Inflammatory macrophage treated with lipopolysaccharide for 1 hour (primary cell): ENCODE measurements around the gene PHF20.
"Not testable (repeated sequence)": the region's sequence is repeated elsewhere in the genome, so short reads cannot be mapped to it uniquely, and the experiment has no call there.

Source experiments
- DNase-seq, 2 donors: peaks; one replicate each; pipeline ENCODE4 v3.0.0-alpha.2; 2020 to 2022

The PHF20 gene

DNA sequence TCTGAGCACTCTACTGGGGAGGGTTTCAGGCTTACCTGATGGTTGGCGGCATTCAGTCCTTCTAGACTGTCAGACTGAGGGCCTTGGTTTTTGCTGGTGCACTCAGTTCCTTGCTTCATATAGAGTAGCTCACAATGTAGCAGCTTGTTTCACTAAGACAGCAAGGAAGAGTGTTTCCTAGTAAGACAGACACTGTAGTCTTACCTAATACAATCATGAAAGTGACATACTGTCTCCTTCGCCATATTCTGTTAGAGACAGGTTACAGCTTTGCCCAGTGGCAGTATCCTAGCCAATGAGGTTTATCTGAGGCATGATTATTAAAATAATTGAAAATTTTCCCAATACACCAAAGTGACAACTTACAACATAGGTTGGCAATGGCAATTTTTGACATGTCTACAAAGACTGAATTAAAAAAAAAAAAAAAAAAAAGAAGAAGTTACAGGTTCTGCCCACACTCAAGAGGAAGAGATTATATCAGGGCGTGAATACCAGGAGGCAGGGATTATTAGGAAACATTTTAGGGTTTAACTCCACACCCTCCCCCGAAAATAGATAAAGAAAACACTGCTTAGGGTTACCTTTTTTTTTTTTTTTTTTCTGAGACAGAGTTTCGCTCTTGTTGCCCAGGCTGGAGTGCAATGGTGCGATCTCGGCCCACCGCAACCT is 115.7 kb downstream of the PHF20 start:
- DNase-seq: peak; percentile 20 to 31

DNA sequence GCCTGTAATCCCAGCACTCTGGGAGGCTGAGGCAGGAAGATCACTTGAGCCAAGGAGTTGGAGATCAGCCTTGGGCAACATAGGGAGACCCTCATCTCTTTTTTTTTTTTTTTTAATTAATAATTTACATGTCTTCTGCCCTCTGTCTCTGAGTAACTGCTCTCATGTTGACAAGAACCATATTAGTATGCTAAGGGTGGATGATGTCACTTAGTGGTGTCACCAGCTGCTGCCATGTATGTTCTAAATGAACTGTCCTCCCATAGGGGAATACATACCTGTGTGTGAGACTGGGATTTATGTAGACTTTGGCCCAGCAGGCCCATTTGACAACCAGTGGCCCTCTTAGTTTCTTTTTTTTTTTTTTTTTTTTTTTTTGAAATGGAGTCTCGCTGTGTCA is 116.8 kb downstream of the PHF20 start:
- DNase-seq: no peak

DNA sequence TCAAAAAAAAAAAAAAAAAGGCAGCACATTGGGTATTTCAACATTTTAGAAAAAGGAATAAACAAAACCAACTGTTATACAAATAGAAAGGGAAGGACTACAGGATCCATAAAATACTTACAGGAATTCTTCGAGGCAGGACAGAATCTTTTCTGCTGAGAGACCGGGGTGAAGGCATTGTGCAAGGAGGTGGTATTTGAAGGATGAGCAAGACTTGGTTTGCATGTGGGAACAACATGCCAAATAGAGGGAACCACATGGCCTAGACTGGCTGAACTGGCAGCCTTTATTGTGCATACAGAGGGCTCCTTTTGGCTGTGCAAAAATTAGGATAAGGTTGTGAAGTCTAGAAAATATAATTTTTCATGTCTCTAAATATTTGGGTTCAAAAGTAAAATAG is 119.6 kb downstream of the PHF20 start:
- DNase-seq: peak; percentile 24 to 33

DNA sequence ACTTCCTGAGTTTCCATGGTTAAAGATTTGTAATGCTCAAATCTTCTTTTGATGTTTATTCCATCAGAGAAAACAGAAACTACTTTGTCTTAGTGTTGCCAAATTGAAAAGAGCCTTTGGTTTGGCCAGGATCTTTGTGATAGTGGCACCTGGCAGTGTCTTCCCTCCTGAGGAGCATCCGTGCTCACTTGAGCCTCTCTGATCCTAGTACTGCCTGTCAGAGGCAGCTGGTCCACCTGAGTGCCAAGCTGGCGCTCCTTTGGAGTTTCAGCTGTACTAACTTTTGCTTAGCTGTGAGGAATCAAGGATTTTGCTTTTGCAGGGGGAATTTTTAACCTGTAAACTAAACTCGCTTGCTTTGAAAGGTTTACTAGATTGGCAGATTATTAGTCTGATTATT is 121.1 kb downstream of the PHF20 start:
- DNase-seq: no peak

DNA sequence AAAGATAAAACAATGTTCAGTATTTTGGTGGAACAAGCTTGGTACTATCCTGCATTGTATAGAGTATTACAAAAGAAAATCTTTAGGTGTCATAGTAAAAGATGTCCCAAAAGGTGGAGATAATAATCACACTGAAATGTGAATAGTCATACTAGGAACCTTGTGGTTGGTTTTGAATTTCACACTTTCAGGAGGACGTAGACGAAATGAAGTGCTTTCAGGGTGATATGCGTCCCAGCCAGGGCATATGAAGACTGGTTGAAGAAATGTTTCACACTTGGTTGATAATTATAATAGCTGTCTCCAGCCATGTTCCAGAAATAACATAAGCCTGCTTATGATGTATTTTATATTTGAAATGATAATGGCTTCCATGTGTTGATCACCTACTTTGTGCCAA is 122.1 kb downstream of the PHF20 start:
- DNase-seq: no peak

DNA sequence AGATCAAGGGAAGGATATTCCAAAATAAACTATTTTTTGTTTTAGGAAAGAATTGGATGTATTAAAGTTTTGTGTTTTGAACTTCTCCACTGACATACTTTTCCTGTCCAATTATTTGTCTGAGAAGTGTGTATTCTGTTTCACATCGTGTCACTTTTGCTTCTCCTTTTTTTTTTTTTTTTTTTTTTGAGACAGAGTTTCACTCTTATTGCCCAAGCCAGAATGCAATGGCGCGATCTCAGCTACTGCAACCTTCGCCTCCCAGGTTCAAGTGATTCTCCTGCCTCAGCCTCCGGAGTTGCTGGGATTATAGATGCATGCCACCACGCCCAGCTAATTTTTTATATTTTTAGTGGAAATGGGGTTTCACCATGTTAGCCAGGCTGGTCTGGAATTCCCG is 123.7 kb downstream of the PHF20 start:
- peak; percentile 23 to 30 for DNase-seq

DNA sequence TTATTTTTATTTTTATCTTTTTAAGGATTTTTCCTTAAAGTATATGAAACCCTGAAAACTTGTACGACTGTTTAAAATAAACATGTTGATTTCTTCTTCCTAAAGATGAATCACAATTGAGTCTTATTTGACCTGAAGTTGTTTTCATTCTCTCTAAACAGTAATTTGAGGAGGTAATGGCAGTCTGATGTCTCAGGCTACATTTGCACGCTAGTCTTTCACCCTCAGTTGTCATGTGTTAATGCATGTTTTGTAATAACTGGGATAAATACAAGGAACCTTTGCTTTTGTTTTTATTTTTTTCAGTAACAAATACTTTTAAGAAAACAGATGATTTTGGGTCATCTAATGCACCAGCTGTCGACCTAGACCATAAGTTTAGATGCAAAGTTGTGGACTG is 127.2 kb downstream of the PHF20 start:
- DNase-seq: no peak

DNA sequence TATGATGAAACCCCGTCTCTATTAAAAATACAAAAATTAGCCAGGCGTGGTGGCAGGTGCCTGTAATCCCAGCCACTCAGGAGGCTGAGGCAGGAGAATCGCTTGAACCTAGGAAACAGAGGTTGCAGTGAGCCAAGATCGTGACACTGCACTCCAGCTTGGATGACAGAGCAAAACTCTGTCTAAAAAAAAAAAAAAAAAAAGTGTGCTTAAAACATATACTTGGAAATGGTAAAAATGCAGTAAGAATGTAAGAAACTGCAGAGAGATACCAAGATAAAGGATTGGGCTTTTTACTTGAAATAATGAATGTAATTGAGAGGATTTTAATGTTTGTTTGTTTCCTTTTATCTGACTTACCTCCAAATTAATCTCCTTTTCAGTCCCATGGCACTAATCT is 129.4 kb downstream of the PHF20 start:
- DNase-seq: not testable (repeated sequence)

DNA sequence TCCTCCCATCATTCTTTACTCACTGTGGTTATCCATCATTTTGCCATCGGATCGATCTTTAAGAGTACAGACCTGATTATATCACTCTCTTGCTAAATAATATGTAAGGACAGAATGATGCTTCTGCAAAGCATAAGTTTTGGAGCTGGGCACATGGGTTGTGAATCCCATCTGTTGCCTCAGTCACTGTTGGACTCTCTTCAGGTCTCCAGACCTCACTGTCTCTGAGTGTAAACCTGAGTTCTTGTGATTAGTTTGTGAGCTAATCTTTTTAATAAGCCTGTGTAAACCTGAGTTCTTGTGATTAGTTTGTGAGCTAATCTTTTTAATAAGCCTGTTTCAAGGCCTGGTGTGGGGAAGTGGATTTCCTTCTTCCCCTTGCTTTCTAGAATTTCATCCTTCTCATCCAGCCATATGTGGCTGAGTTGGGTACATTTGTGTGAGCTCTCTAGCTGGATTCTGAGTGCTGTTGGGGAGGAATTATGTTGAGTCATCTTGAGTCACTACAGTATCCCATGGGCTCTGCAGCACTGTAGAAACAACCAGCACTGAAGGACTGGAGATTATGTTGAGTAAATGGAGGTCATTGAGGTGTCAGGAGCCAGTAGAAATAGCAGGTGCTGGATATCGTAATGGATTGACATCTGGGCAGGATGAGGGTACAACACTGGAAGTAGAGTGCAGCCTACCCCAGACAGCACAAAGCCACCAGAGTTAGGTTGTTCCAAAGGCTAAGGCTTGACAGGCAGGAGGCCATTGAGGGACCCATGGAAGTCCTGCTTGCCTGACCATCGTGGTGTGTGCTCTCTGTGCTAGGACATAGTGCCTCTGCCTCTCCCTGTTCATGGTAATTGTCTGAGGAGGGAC is 130.1 kb downstream of the PHF20 start:
- no peak for DNase-seq

DNA sequence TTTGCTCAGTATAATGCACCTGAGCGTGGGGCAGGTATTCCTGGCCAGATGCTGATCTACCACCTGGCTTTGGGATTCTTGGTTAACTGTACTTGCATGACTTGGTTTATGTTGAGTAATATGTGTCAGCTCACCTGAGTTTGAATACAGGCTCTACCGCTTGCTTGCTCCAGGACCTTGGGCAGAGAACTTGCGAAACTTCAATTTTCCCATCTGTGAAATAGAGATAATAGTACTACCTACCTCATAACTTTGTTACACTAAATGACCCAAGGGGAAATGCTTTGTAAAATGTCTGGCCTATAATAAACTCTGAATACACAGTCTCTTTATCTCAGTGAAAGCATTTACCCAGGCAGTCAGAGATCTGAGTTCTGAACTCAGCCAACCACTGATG is 130.7 kb downstream of the PHF20 start:
- DNase-seq: no peak

DNA sequence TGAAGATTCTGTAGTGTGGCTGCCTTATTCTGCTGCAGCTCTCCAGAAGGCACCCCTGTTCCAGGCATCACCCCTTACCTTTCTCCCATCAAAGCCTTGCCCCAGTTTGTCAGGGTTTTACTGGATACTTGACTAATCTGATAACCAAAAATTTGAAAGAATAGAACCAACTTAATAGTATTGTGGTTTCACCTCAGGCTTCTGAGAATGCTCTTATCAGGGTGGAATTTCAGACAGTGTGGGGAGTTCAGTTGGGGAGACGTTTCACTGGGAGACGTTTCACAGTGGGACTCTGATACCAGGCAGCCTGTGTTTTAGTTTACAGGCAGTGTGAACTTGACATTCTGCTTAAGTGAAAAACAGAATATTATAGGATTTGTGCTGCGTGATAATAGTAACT is 132.0 kb downstream of the PHF20 start:
- DNase-seq: no peak

DNA sequence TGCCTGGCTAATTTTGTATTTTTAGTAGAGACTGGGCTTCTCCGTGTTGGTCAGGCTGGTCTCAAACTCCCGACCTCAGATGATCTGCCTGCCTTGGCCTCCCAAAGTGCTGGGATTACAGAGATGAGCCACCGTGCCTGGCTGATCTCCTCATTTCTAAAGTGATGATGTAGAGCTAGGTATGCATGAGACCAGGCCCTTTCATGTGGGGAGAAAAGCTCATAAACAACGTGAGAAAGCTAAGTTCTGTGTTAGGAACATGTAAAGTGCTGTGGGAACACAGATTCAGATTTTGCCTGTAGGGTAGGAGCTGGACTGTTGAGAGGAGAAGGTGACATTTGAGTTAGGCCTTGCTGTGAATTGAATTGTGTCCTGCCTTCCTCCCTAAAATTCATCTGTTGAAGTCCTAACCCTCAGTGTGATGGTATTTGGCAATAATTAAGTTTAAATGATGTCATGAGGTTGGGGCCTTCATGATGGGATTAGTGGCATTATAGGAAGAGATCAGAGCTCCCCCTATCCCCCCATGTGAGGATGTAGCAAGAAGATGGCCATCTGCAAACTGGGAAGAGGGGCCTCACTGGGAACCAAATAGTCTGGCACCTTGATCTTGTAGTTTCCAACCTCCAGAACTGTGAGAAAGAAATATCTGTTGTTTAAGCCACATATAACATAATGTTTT is 133.3 kb downstream of the PHF20 start:
- DNase-seq: no peak

DNA sequence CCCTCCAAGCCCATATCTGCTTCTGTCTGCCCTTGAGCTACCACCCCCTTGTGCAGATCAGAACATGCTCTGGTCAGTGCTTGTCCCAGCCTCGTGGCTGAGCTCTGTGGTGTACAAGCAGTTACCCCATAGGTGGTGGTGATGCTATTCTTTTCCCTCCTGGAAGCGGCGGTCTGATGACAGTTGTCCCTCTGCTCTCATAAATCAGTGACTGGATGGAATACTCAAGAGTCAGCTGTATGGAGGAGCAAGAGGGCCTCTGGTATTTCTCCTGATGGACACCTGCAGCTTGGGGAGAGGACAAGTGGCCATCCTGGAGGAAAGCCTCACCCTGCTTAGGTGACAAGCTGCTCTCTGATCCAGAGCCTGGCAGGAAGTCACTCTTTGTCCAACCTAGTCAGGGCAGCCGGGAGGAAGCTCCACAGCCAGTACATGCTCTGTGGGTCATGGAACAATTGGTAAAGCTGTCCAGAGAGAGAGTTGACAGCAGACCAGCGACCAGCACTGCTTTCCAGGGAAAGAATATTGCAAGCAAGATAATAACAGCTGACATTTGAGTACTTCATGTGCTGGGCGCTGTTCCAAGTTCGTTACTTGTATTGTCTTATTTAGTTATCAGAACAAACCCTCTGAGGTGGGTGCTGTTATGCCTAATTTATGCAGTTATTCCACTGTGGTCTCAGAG is 135.3 kb downstream of the PHF20 start:
- no peak for DNase-seq

DNA sequence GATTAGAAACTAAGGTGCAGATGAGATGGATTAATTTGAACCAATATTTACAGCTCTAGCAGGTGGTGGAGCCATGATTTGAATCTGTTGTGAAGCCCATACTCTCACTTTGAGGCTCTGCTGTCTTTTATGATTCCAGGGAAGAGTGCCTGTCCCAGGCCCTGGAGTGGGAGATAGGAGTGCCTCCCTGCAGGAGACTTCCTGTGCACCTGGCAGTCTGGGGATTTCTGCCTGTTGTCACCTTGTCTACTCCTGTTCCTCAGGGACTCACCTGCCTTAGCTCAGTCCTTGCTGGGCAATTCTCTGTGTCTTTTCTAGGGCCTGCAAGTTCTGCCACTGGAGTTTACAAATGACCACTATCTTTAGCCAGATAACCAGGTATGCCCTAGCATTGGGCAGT is 136.2 kb downstream of the PHF20 start:
- DNase-seq: no peak

DNA sequence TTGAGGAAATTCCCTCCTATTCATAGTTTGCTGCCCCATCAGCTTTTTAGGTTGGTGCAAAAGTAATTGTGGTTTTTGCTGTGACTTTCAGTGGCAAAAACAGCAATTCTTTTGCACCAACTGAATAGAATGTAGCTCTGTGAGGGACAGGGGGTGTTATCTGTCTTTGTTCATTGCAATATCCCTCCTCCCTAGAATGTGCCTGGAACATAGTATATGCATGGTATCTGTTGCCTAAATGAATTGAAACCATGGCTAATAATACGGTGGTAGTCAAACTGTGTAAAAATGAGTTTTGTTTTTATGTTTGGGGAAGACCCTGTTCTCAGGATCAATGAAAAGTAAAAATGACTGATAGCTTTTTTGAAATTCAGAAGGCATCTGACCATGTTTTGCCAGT is 137.4 kb downstream of the PHF20 start:
- no peak for DNase-seq

DNA sequence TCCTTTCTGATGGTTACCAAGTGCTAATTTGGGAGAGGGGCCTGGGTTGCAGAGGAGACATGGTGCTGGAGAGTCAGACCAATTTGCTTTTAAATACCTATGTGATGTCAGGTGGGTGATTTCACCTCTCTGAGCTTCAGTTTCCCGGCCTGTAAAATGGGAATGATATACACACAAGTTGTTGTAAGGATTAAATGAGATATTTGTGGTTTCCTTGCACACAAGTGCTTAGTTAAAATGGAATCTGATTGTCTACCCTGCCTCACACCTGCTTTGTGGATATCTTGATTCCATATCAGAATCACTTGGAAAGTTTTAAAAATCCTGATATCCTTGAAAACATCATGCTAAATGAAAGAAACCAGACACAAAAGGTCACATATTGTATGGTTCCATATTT is 138.0 kb downstream of the PHF20 start:
- DNase-seq: no peak

DNA sequence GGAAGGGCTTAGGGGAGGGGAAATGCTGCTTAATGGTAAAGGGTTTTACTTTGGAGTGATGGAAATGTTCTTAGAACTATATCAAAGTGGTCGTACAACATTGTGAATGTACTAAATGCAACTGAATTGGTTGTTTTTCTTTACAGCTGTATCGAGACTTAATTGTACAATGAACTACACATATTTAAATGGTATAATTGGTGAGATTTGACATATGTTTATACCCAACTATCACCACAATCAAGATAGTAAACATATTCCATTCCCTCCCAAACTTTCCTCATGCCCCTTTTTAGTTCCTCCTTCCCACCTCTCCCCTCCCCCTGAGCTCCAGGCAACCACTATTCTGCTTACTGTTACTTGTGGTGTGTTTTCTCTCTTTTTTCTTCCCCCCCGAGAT is 138.4 kb downstream of the PHF20 start:
- DNase-seq: no peak

DNA sequence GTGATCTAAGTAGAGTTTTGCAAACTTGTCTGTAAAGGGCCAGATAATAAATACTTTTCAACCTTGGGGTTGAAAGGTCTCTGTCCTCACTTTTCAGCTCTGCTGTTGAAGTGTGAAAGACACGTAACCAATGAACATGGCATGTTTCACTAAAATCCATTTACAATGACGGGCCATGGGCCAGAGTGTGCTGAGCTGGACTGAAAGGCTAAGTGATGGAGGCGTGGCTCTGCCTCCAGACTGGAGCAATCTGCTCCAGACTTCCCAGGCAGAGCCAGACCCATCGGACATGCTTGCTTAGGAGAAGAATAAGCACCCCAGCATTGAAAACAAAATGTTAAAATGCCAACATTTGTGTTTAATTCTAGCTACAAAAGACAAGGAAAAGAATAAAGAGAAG is 141.1 kb downstream of the PHF20 start:
- DNase-seq: no peak

DNA sequence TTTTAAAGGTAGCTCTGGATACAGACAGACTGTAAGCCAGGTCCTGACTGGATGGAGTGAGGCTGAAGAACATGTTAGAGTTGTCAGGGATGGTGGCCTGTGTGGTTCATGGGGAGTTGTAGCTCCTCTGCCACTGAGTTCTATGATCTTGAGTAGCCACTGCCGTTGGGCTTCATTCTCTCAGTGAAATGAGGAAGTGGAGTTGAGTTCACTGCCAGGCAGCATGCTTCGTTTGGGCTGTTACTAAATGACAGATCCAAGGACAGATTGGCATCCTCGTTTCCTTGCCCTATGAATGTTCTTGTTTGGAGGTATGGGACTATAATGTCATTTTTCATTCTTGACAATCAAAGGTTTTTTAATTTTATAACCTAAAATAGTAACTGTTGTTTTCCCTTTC is 145.3 kb downstream of the PHF20 start:
- no peak for DNase-seq

DNA sequence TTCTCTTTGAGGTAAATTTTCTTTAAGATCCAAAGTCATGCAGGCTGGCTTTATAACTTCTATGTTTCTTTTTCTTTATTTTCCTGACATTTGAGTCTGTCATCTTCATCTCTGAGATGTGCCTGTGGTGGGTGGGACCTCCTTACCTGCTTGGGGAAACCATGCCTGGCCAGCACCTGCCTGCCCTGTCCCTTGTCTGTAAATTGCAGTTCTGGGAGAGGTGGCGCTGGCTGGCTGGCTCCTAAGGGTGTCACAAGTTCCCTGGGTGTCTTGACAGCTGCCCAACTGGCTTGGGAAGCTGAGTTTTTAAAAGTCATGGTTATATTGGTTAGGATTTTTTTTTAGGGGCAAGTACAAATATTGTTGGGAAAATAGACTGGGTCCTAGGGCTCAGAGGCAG is 146.2 kb downstream of the PHF20 start:
- DNase-seq: no peak

DNA sequence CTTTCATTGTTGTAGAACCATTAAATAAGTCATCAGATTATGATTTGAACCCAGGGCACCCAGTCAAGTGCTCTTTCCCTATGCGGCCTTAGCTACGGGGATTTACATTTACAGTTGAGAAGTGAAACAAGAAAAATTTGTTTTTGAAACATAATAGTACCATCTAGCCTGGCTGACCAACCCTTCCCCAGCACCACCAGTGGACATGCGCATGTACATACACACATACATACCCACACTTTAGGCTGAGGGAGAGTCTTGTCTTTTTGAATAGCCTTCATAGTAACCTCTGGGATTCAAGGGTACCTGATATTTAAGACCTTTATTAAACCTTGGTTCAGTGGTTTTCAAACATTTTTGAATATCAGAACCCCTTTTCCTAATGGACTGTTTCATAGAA is 148.7 kb downstream of the PHF20 start:
- no peak for DNase-seq

DNA sequence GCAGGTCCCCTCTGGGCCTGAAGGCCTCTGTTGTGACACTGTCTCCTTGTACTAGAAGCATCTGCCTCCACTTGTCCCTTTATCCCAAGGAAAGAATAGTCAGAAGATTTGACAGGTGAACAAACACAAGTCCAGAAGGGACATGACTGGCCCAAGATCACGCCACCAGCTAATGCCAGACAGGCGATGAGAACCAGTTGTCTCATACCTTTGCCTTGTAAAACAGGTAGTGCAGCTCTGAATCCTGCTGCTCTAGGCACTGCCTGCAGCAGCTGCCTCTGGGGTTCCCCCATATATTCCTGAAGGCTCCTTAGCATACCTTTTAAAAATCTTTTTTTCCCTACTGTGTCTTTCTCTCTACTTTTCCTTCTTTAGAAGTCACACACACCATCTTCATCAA is 157.5 kb downstream of the PHF20 start:
- no peak for DNase-seq

DNA sequence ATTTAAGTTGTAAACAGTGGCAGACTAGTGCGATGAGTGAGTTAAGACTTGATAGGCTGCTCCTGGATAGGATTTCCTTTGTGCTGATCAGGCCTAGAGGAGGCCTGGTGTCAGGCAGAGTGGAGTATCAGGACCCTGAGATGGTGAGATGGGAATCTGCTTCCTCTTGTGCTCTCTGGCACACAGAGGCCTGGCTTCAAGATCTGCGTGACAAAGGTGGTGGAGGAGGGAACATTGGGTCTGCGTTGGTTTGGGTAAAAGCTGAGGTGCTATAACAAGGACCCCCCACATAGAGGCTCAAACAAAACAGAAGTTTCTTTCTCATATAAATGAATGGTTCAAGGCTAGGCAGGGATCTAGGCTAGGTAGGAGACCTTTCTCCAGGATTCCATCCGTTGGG is 162.2 kb downstream of the PHF20 start:
- DNase-seq: no peak

DNA sequence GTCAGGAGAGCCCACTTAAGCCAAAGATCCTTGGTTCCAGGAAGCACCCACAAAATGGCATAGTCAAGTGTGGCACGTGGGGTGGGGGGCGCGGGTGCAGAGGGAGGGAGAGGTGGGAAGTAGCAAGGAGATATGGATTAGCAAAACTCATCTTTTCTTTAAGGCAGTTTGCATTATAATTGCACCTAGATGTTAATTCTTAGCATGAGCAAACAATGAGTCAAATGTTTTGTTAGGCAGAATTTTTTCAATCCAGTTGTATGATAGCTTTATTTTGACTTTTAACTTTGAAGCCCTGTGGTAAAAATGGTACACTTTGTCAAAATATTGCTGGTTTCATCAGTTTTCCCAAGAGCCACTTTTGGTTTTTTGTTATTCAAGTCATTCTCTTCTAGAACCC is 167.4 kb downstream of the PHF20 start:
- no peak for DNase-seq
